HepG2 (cell line): ENCODE data around the gene FAM167B. TPM values are rescaled to one million over a fixed set of nuclear protein-coding genes. Genes with fewer than 3 reads are reported as not detected.
A peak's percentile ranks its signal among the peaks of the same experiment; 100 is the strongest.

Source experiments
- ATF4 ChIP-seq, 2 experiments: fragments of 450-650 bp in 1 of 2; sonication (generic) in 1 of 2; formaldehyde crosslinking; IDR thresholded peaks; 2 replicates each; pipeline versions ENCODE4 v1.5.0 to v1.8.0; 2020 to 2022; ENCODE audit warnings: mild to moderate bottlenecking in 1 of 2, missing genetic modification reagents in 1 of 2
- ATF7 ChIP-seq, 2 experiments: fragments of 450-650 bp in 1 of 2; sonication (generic) in 1 of 2; formaldehyde crosslinking in 1 of 2; IDR thresholded peaks; 2 replicates each; pipeline versions ENCODE4 v1.4.0 to v1.6.1; 2016 to 2020; ENCODE audit warnings: antibody characterized with exemption in 1 of 2, mild to moderate bottlenecking in 1 of 2, missing genetic modification reagents in 1 of 2
- DR1 ChIP-seq: sonication (generic); formaldehyde crosslinking; IDR thresholded peaks from 2 replicates; pipeline ENCODE4 v1.8.0; 2021; ENCODE audit warnings: mild to moderate bottlenecking, missing genetic modification reagents, inconsistent platforms
- FOSL2 ChIP-seq: sonication (generic); formaldehyde crosslinking; IDR thresholded peaks from 2 replicates; pipeline ENCODE4 v1.4.0; 2020; ENCODE audit warnings: missing genetic modification reagents
- GLI4 ChIP-seq: sonication (generic); formaldehyde crosslinking; IDR thresholded peaks from 2 replicates; pipeline ENCODE4 v1.5.1; 2020; ENCODE audit warnings: missing genetic modification reagents, mild to moderate bottlenecking, moderate library complexity, borderline replicate concordance
- HHEX ChIP-seq: IDR thresholded peaks from 2 replicates; pipeline ENCODE4 v1.6.1; 2016; ENCODE audit warnings: control low read depth
- HNF1B ChIP-seq: sonication (generic); formaldehyde crosslinking; IDR thresholded peaks from 2 replicates; pipeline ENCODE4 v1.5.1; 2020; ENCODE audit warnings: mild to moderate bottlenecking, moderate library complexity, missing genetic modification reagents
- HNF4A ChIP-seq: sonication (generic); formaldehyde crosslinking; IDR thresholded peaks from 2 replicates; pipeline ENCODE4 v1.4.0; 2020; ENCODE audit warnings: missing genetic modification reagents
- HOXD1 ChIP-seq: sonication (generic); formaldehyde crosslinking; IDR thresholded peaks from 2 replicates; pipeline ENCODE4 v1.5.0; 2020; ENCODE audit warnings: missing genetic modification reagents
- IKZF5 ChIP-seq: IDR thresholded peaks from 2 replicates; pipeline ENCODE4 v1.6.1; 2018; ENCODE audit warnings: missing genetic modification reagents, mild to moderate bottlenecking, missing compliant biosample characterization
- MBD4 ChIP-seq: IDR thresholded peaks from 2 replicates; pipeline ENCODE4 v1.6.1; 2012; ENCODE audit warnings: low read length, inconsistent platforms, borderline replicate concordance
- MXD1 ChIP-seq: sonication (generic); formaldehyde crosslinking; IDR thresholded peaks from 2 replicates; pipeline ENCODE4 v1.4.0; 2020; ENCODE audit warnings: mild to moderate bottlenecking, missing genetic modification reagents
- MXI1 ChIP-seq: IDR thresholded peaks from 3 replicates; pipeline ENCODE4 v1.6.1; 2012; ENCODE audit warnings: low read depth, low read length, inconsistent platforms, borderline replicate concordance
- PAX8 ChIP-seq: sonication (generic); formaldehyde crosslinking; IDR thresholded peaks from 2 replicates; pipeline ENCODE4 v1.8.0; 2022; ENCODE audit warnings: mild to moderate bottlenecking, missing genetic modification reagents, borderline replicate concordance
- SRSF1 ChIP-seq: fragments of 200-400 bp; formaldehyde crosslinking; optimal IDR thresholded peaks from 2 replicates; pipeline ENCODE3; 2017; ENCODE audit warnings: mild to moderate bottlenecking, low read depth, low read length, moderate library complexity
- ZFY ChIP-seq: sonication (generic); formaldehyde crosslinking; IDR thresholded peaks from 2 replicates; pipeline ENCODE4 v1.4.0; 2020; ENCODE audit warnings: missing genetic modification reagents
- ZKSCAN5 ChIP-seq: sonication (generic); formaldehyde crosslinking; IDR thresholded peaks from 2 replicates; pipeline ENCODE4 v1.5.1; 2020; ENCODE audit warnings: mild to moderate bottlenecking, missing genetic modification reagents
- ZMAT5 ChIP-seq: sonication (generic); formaldehyde crosslinking; IDR thresholded peaks from 2 replicates; pipeline ENCODE4 v1.5.0; 2020; ENCODE audit warnings: mild to moderate bottlenecking, low read depth, missing genetic modification reagents, borderline replicate concordance
- ZNF143 ChIP-seq: sonication (generic); formaldehyde crosslinking; IDR thresholded peaks from 2 replicates; pipeline ENCODE4 v1.4.0; 2020; ENCODE audit warnings: missing genetic modification reagents
- ZNF605 ChIP-seq: sonication (generic); formaldehyde crosslinking; IDR thresholded peaks from 2 replicates; pipeline ENCODE4 v1.8.0; 2022; ENCODE audit warnings: mild to moderate bottlenecking, missing genetic modification reagents
- ZNF691 ChIP-seq: sonication (generic); formaldehyde crosslinking; IDR thresholded peaks from 2 replicates; pipeline ENCODE4 v1.4.0; 2020; ENCODE audit warnings: missing genetic modification reagents, low read depth, mild to moderate bottlenecking, borderline replicate concordance
- ZNF747 ChIP-seq: sonication (generic); formaldehyde crosslinking; IDR thresholded peaks from 2 replicates; pipeline ENCODE4 v1.8.1; 2023; ENCODE audit warnings: missing genetic modification reagents, mild to moderate bottlenecking, borderline replicate concordance
- polyA plus RNA-seq, 8 experiments: library from polyadenylated mRNA; depleted of rRNA in 3 of 8; stranded (reverse) in 7 of 8; unstranded in 1 of 8; fragments of >200 nt; fragmentation: Illumina TruSeq in 4 of 8; extraction: Trizol in 4 of 8; gene quantifications; 2 replicates each; pipeline versions ENCODE4 v1.2.1 to v1.2.3, GENCODE V29; 2011 to 2016; ENCODE audit warnings: low read depth in 4 of 8, missing spikeins in 1 of 8, mixed read lengths in 1 of 8; ENCODE audit not compliant: insufficient read depth in 1 of 8
- total RNA-seq, 5 experiments: library from RNA; depleted of rRNA; stranded (reverse); fragments of >200 nt; fragmentation: Illumina TruSeq; extraction: Trizol; gene quantifications; 2 replicates each; pipeline ENCODE4 v1.2.3, GENCODE V29; 2016; ENCODE audit warnings: low read depth in 1 of 5

Gene FAM167B
- total and polyA plus RNA-seq, 2 of the 13 experiments (the other 11 are each of a cell fraction or from before 2014, with no cell fraction given), result 0.15 to 0.70 TPM

- peak in 1 of 2 experiments; percentile 36; a peak in 2 of 4 replicates for TF ChIP-seq ATF4 (CRISPR knock-in tag; IDR thresholded peaks at IDR 0.05)
- peak; percentile 84 for TF ChIP-seq HNF1B (CRISPR knock-in tag)
- TF ChIP-seq DR1, result no peak
- no peak for TF ChIP-seq ATF7 (IDR thresholded peaks at IDR 0.05)
- TF ChIP-seq ATF7 (CRISPR knock-in tag; IDR thresholded peaks at IDR 0.05), result no peak; the same call in 1 of the 2 replicates
- peak; percentile 49; the same call in 1 of the 2 replicates for TF ChIP-seq IKZF5 (CRISPR knock-in tag)
- 0 out of 2 replicates have a peak, but pooled peaks have one; percentile 32 for TF ChIP-seq PAX8 (CRISPR knock-in tag)
- peak; percentile 47; the same call in 1 of the 2 replicates for TF ChIP-seq ZNF143 (CRISPR knock-in tag)
- no peak for TF ChIP-seq ZNF747
- no peak for TF ChIP-seq HOXD1 (CRISPR knock-in tag)
- TF ChIP-seq ZFY (CRISPR knock-in tag), result peak; percentile 97
- 0 out of 2 replicates have a peak, but pooled peaks have one; percentile 21 for TF ChIP-seq GLI4 (CRISPR knock-in tag)
- peak; percentile 28; the same call in 1 of the 2 replicates for TF ChIP-seq MXD1
- peak; percentile 79; the same call in 1 of the 2 replicates for TF ChIP-seq ZNF605 (CRISPR knock-in tag)
- no peak for TF ChIP-seq HHEX
- peak; percentile 41 for TF ChIP-seq SRSF1
- TF ChIP-seq MXI1, result peak; percentile 92; the same call in 2 of the 3 replicates
- 0 out of 2 replicates have a peak, but pooled peaks have one; percentile 4 for TF ChIP-seq HNF4A (CRISPR knock-in tag)
- no peak for TF ChIP-seq MBD4
- TF ChIP-seq ZMAT5 (CRISPR knock-in tag), result no peak
- TF ChIP-seq ZKSCAN5 (CRISPR knock-in tag), result no peak
- TF ChIP-seq FOSL2 (CRISPR knock-in tag), result peak; percentile 70
- 0 out of 2 replicates have a peak, but pooled peaks have one; percentile 20 for TF ChIP-seq ZNF691 (CRISPR knock-in tag)
Measured at GRCh38 chr1:32221980-32222755, 24.9 kb upstream of the FAM167B start, which contains the start of the genes EIF3I and TMEM234 (continued).
